ENCODE results near the gene C14orf119.
"Not testable (repeated sequence)": the region's sequence is repeated elsewhere in the genome, so short reads cannot be mapped to it uniquely, and the experiment has no call there.

C14orf119 gene

GRCh38 chr14:23107620-23108019 lies 12.3 kb downstream of the C14orf119 start:
- in situ Hi-C loops (cut with HindIII; ENCODE audit: low sequenced_read_pairs), result not testable (repeated sequence)

GRCh38 chr14:23108169-23108568 lies 12.9 kb downstream of the C14orf119 start:
- in situ Hi-C loops (cut with HindIII; ENCODE audit: low sequenced_read_pairs), result not testable (repeated sequence)

- in situ Hi-C loops (cut with HindIII; ENCODE audit: low sequenced_read_pairs), result no loop called here
These were observed 14.5 kb downstream of the C14orf119 start for GRCh38 chr14:23109769-23110168.

DNA sequence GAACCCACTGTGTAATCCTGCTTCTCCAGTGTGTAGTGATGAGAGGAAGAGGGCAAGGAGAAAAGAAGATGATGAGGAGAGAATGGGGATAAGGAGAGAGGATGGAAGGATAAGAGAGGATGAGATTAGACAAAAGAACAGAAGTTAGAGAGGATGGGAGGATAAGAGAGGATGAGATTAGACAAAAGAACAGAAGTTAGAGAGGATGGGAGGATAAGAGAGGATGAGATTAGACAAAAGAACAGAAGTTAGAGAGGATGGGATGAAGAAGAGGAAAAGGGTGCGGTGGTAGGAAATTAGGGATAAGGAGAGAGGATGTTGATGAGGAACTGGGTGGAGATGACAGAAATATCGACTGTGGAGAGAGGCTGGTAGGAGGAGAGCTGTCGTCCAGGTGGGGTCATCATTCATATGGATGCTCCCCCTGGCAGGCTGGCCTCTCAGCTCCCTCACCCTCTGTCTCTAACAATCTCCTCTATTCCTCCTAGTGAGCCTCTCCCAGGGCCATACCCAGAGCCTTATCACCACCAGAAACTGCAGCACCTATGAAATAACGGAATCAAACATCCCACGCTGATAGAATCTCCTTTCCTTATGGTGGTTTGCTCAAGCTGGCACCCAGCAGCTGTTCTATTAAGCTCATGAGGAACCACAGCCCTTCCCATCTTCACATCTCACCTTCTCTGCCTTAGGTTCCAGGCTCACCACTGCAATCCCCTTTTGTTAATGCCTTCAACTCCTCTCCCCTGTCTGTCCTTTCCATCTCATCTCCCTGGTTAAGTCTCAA lies 15.5 kb downstream of the C14orf119 start:
- in situ Hi-C loops (cut with HindIII; ENCODE audit: low sequenced_read_pairs), result no loop called here

DNA sequence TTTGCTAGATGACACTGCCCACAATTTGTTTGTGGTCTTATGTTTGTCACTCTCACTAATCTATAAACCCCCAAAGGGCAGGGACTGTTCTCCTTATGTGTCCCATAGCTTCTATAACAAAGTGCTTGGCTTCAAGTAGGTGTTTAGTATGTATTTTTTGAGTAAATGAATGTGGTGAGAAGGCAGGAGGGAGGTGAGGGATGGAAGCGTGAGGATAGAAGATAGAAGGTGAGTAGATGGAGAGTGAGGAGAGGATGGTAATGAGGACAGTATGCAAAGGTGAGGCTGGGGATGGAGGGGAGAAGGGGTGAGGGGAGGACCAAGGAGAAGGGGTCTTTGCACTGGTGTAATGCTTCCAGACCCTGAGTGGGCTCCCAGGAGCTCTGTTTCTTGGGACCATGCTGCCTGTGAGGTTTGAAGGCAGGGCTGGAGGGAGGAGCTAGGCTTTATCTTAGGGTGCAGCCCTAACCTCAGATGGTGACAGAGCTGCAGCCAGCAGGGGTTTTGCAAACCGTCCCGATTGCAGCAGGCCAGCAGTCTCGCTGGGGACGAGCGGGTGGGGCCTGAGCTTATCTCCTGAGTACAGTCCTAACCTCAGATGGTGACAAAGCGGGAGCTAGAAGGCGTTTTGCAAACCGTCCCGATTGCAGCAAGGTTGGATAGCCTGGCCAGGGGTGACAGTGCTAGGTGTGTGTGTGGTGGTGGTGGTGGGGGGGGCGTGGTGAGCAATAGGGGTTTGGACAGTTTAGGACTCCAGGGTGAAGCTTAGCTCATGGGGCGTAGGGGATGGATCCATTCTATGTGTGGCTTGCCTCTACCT lies 17.3 kb downstream of the C14orf119 start:
- in situ Hi-C loops (cut with HindIII; ENCODE audit: low sequenced_read_pairs), result no loop called here

DNA sequence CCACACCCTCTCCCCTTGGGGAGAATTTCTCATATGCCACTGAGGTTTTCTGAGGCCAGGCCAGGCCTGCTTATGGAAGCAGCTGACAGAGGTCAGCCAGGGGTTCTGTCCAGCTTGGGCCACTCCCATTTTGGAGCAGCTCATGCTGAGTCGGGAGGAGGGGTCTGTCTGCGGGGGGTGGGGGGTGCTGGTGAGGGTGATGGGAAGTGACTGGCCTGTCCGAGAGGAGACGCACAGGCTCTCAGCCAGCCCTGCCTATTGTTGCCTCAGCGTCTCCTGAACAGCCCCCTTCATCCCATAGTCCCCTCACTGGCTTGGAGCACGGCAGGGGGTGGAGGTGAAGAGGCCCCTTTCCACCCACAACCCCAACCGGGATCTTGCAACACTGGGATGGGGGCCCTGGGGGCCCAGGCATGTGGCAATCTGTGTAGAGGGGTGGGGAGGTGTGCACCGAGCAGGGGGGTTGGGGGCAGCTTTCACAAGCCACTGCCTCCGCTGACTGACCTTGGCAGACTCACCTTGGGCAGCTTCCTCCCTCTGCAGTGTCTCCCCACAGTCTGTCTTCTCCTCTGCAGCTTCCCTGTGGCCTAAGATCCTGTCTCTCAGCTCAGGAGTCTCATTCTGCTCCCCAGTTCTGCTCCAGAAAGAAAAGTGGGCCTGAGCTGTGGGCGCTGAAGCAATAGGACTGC lies 18.3 kb downstream of the C14orf119 start:
- in situ Hi-C loops (cut with HindIII; ENCODE audit: low sequenced_read_pairs), result no loop called here

GRCh38 chr14:23114120-23114458 lies 18.8 kb downstream of the C14orf119 start:
- in situ Hi-C loops (cut with HindIII; ENCODE audit: low sequenced_read_pairs), result no loop called here

DNA sequence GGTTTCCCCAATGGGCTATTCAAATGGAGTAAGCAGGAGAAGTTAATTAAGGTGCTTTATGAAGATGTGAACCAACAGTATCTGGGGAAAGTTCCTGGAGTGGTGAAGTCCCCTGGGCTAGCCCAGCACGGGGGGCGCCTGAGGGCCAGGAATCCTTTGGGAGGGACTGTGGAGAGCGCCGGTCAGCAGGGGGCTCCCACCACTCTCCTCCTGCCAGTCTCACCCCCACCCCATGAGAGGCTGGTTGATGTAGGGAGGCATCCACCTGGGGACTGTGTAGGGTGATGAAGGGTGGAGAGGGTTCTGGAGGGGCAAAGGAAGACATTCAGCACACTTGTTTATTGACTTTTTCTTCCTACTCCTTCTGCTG lies 19.3 kb downstream of the C14orf119 start:
- in situ Hi-C loops (cut with HindIII; ENCODE audit: low sequenced_read_pairs), result loop anchor here (5.0 kb wide), 1 partner anchor 73 kb away; no protein-coding TSS in a partner anchor

DNA sequence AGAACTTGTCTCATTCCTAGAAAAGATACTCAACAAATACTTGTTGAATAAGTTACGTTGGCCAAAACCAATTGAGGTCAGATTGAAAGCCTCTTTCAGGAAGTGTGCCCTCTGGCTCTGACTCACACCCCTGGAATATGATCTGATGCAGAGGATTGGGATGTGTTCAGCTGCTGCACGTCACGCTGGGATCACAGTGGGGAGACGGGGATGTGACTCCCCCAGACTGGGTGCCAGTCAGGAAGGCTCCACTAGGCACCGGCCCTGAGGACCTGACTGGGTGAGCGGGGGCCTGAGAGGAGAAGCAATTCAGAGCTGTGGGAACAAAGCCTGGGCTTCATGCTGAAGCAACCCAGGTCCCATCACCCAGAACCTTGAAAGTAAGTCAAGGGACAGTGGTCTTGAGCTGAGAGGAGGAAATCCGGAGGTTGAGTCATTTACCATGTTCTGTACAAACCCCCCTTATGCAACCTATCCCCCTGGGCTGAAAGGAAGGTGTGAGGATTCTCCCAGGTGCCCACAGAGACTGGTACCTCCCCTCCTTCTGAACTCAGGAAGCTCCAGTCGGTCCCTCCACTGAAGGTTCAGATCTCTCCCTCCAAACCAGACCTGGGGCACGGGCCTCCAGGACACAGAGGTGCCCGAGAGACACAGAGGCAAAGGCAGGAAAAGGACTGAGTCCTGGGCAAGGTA lies 19.9 kb downstream of the C14orf119 start:
- in situ Hi-C loops (cut with HindIII; ENCODE audit: low sequenced_read_pairs), result loop anchor here (5.0 kb wide), 1 partner anchor 72 kb away; no protein-coding TSS in a partner anchor

DNA sequence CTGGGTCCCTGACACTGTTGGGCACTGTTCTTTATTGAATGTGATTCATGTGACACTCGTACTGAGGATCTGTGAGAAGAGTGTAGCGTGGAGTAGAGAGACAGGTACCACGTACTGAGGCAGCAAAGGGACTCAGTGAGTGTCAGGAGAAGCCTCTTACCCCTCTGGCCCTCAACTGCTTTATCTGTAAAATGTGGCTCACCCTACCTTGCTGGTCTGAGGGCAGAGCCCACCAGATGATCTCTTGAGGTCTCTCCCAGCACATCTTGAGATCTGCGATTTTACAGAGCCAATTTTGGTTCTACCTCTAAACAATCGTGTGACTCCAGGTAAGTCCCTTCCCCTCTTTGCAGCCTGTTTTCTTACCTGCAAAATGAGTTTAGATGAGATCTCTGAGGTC lies 20.6 kb downstream of the C14orf119 start:
- in situ Hi-C loops (cut with HindIII; ENCODE audit: low sequenced_read_pairs), result loop anchor here (5.0 kb wide), 1 partner anchor 71 kb away; no protein-coding TSS in a partner anchor

GRCh38 chr14:23117371-23118020 lies 22.2 kb downstream of the C14orf119 start:
- in situ Hi-C loops (cut with HindIII; ENCODE audit: low sequenced_read_pairs), result loop anchor here (5.0 kb wide), 1 partner anchor 70 kb away; no protein-coding TSS in a partner anchor

DNA sequence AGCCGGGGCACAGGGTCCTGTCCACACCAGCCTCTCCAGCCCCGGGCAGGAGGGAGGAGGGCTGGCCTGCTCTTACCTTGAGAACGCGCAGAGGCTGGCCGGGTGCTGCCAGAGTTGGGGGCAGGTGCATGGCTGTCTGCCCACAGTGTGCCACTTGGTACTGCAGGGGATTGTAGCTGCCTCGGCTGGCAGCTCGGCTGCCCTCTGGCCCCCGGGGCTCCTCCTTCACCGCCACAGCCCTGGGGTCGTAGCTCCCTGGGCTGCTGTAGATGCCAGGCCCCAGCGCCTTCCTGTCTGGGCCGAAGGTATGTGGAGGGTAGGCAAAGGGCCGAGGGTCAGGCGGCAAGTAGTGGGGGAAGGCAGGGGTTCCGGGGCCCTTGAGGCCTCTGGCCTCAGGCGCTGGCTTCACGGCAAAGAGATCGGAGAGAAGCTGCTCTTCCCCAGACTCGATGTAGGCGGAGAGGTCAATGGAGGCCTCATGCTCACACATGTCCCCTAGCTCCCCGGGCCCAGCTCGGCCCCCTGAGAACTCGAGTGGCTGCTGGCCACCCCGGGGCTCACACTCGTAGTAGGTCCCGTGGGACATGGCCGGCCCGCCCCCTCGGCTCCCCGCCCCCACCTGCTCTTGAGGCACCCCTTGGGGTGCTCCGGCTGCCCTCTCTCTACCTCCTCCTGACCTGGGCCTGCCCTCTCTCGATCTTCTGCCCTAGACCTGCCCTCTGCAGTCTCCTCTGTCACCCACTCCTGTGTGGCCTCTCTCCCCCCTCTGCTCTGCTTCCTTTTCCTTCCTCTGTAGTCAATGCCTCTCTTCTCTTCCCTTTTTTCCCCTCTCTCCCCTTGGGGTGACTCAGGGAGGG lies 23.4 kb downstream of the C14orf119 start, which contains the start of gene CEBPE:
CEBPE (minus strand) TSS at position 750 of the 857 bp plus-strand sequence; CDS start at position 586, 164 bp downstream.
- in situ Hi-C loops (cut with HindIII; ENCODE audit: low sequenced_read_pairs), result loop anchor here (5.0 kb wide), 1 partner anchor 69 kb away; no protein-coding TSS in a partner anchor

DNA sequence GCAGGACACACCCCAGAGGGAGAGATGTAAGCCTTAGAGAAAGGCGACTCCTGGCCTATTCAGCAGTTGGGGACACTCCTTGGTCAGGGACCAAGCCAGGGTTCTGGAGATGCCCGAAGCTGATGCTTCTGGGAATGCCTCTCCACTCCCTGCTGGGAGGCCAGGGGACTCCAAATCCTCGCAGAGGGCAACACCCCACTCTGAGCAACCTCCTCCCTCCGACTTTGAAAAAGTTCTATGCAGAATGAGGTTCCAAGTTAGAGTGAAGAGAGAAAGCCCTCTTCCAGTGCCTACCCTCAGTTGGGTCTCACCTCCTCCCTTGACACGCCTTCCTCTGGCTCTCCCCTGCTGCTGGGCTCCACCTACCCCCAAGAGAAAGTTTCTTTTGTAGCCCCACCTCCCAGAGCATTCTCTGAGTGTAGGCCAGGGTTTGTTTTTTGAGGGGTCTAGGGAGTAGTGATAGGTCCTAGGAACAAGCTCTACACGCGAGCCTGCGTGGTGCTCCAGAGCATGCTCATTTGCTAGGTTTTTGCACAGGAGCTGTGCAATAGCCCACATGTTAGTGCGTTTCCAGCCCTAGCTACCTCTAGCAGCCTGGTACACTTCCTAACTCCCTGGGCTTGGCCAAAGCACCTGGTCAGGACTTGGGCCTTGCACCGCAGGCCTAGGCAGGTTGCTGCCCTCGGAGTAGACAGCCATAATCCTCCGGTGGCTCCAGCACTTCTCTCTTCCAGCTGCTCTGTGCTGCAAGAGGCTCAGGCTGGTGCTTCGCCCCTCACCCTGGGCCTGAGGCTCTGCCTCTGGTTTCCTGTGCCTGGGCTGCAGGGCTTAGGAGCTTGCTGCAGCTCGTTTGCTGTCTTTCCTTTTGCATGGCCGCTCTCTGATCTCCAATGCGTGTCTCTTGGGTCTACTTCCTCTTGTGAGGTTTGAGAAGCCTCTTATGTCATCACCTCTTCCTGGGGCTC lies 24.3 kb downstream of the C14orf119 start:
- in situ Hi-C loops (cut with HindIII; ENCODE audit: low sequenced_read_pairs), result loop anchor here (5.0 kb wide), 1 partner anchor 68 kb away; no protein-coding TSS in a partner anchor

DNA sequence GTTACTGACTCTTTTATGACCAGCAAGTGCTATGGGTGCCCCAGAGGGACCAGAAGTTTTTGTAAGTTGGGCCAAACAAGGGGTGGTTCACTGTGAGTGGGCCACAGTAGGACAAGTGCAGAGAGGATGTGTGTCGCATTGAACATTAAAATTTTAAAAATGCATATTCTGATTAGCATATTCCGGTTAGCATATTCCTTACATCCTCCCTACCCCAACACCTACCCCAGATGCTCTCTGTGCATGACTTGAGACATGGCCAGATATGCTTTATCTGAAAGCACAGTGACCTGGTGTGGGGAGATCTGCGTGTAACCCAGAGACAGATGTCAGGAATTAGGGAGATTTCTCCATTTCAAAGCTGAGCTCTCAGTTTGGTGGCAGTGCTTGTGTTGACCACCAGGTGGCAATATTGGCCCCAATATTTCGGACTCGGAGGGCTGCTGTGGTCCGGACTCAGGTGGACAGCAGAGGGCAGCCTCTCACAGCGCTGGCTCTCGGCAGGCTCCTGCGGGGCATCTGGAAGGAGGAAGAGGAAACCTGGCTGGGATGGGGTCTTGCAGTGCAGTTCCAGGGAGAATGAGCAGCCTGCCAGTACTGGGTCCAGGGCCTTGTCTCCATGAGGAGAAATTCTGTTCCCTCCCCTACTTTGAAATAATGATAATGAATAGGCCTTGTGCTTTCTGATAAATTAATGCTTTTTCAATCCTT lies 25.4 kb downstream of the C14orf119 start:
- in situ Hi-C loops (cut with HindIII; ENCODE audit: low sequenced_read_pairs), result no loop called here

DNA sequence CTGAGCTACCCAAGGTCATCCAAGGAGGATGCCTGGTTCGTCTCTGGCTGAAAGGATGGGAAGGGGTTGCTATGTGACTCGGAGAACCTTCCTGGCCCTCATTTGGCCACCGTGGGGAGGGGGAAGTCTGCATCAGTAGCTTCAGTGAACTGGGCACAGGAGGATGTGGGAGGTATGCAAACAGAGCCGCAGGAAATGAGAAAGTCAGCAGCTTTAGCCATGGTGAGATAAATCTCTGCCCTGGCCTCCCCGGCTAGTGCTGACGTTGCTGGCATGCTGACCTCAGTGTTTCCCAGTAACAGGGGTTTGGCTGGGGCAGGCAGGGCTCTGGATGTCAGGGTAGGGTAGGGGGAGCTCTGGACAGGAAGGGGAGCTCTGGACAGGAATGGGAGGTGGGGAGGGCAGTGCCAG lies 26.1 kb downstream of the C14orf119 start:
- in situ Hi-C loops (cut with HindIII; ENCODE audit: low sequenced_read_pairs), result no loop called here

- in situ Hi-C loops (cut with HindIII; ENCODE audit: low sequenced_read_pairs), result no loop called here
These were observed 26.8 kb downstream of the C14orf119 start for GRCh38 chr14:23122086-23122485.

DNA sequence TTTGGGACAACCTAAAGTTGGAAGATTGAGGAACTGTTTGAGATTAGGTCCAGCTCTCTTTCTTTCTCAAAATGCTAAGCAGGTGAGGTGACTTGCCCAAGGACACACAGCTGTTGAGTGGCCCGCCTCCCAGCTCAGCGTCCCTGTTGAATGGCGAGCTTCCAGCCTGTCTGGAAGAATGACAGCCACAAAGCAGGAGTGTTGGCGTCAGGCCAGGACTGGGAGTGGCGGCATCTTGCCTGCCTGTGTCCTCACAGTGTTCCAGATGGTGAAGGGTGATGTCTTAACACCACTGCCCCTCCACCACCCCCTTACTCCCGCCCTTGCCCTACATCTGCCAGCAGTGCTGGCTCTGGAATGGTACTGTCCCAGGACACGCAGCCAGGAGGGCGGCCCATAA lies 28.1 kb downstream of the C14orf119 start:
- in situ Hi-C loops (cut with HindIII; ENCODE audit: low sequenced_read_pairs), result no loop called here

Measured in endothelial cell of hepatic sinusoid (primary cell).